GM13976 (cell line): ENCODE results near the gene USP17L29.
"Not testable (repeated sequence)": the region's sequence is repeated elsewhere in the genome, so short reads cannot be mapped to it uniquely, and the experiment has no call there.

ENCODE experiments used
- DNase-seq: peaks from one replicate; pipeline ENCODE4 v3.0.0; 2012; ENCODE audit warnings: low spot score
- CTCF ChIP-seq: IDR thresholded peaks from 2 replicates; pipeline ENCODE4 v1.5.1; 2012; ENCODE audit warnings: borderline replicate concordance, mild to moderate bottlenecking; ENCODE audit not compliant: insufficient read depth; ENCODE audit errors: extremely low read depth, missing control alignments, control extremely low read depth
- in situ Hi-C: fragments of 300-500 bp; cut with MboI; formaldehyde crosslinking; loops from one replicate; pipeline ENCODE4 v1.12.0; 2022; ENCODE audit warnings: low sequenced_read_pairs, mixed read lengths, inconsistent platforms; ENCODE audit not compliant: unreplicated experiment

The USP17L29 gene

GRCh38 chr4:9353338-9353737 lies at the start of gene USP17L29:
Gene USP17L29 (plus strand): TSS chr4:9353638. CDS start chr4:9353638, 0 bp downstream.
- in situ Hi-C loops, result not testable (repeated sequence)

GRCh38 chr4:9324191-9324590 lies 29.2 kb upstream of the USP17L29 start:
- in situ Hi-C loops, result not testable (repeated sequence)

More at GRCh38 chr4:9353338-9353737, at the start of gene USP17L29:
- DNase-seq, result not testable (repeated sequence)

DNA sequence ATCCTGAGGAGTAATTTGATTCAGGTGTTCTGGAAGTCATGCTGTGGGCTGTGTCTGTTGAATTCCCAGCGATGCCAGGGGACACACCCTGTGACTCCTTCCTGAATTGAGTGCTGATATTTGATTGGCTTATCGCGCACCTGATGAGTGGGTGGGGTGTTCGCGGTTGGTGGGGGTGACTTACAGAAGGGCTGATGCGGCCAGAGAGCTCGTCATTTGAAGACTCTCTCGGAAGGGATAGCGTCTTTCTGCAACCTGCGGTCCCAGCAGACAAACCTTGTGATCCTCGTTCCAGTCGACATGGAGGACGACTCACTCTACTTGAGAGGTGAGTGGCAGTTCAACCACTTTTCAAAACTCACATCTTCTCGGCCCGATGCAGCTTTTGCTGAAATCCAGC lies 28.6 kb upstream of the USP17L29 start, which contains the start of gene USP17L24:
TSS of gene USP17L24 (plus strand) at position 301 of the 400 bp plus-strand sequence. CDS start at position 301, 0 bp downstream.
- DNase-seq, in situ Hi-C loops: not testable (repeated sequence)

More at GRCh38 chr4:9324191-9324590, 29.2 kb upstream of the USP17L29 start:
- DNase-seq, result not testable (repeated sequence)

- in situ Hi-C loops, DNase-seq: not testable (repeated sequence)
Observed at GRCh38 chr4:9329611-9330010, 23.8 kb upstream of the USP17L29 start, which contains the start of gene USP17L25. Gene USP17L25 (plus strand): TSS chr4:9329911. CDS start chr4:9329911, 0 bp downstream.

GRCh38 chr4:9334358-9334757 lies 19.1 kb upstream of the USP17L29 start, which contains the start of gene USP17L26:
Gene USP17L26 (plus strand): TSS chr4:9334658. CDS start chr4:9334658, 0 bp downstream.
- DNase-seq, in situ Hi-C loops: not testable (repeated sequence)

DNA sequence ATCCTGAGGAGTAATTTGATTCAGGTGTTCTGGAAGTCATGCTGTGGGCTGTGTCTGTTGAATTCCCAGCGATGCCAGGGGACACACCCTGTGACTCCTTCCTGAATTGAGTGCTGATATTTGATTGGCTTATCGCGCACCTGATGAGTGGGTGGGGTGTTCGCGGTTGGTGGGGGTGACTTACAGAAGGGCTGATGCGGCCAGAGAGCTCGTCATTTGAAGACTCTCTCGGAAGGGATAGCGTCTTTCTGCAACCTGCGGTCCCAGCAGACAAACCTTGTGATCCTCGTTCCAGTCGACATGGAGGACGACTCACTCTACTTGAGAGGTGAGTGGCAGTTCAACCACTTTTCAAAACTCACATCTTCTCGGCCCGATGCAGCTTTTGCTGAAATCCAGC lies 14.3 kb upstream of the USP17L29 start, which contains the start of gene USP17L5:
TSS of gene USP17L5 (plus strand) at position 301 of the 400 bp plus-strand sequence. CDS start at position 301, 0 bp downstream.
- DNase-seq, in situ Hi-C loops: not testable (repeated sequence)

- in situ Hi-C loops, DNase-seq: not testable (repeated sequence)
Observed at GRCh38 chr4:9343848-9344247, 9.6 kb upstream of the USP17L29 start, which contains the start of gene USP17L27. Gene USP17L27 (plus strand): TSS chr4:9344148. CDS start chr4:9344148, 0 bp downstream.

DNA sequence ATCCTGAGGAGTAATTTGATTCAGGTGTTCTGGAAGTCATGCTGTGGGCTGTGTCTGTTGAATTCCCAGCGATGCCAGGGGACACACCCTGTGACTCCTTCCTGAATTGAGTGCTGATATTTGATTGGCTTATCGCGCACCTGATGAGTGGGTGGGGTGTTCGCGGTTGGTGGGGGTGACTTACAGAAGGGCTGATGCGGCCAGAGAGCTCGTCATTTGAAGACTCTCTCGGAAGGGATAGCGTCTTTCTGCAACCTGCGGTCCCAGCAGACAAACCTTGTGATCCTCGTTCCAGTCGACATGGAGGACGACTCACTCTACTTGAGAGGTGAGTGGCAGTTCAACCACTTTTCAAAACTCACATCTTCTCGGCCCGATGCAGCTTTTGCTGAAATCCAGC lies 4.8 kb upstream of the USP17L29 start, which contains the start of gene USP17L28:
TSS of gene USP17L28 (plus strand) at position 301 of the 400 bp plus-strand sequence. CDS start at position 301, 0 bp downstream.
- DNase-seq, in situ Hi-C loops: not testable (repeated sequence)

GRCh38 chr4:9350866-9351265 lies 2.6 kb upstream of the USP17L29 start:
- in situ Hi-C loops, DNase-seq: not testable (repeated sequence)

DNA sequence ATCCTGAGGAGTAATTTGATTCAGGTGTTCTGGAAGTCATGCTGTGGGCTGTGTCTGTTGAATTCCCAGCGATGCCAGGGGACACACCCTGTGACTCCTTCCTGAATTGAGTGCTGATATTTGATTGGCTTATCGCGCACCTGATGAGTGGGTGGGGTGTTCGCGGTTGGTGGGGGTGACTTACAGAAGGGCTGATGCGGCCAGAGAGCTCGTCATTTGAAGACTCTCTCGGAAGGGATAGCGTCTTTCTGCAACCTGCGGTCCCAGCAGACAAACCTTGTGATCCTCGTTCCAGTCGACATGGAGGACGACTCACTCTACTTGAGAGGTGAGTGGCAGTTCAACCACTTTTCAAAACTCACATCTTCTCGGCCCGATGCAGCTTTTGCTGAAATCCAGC lies 9.4 kb downstream of the USP17L29 start, which contains the start of gene USP17L30:
TSS of gene USP17L30 (plus strand) at position 301 of the 400 bp plus-strand sequence. CDS start at position 301, 0 bp downstream.
- DNase-seq, in situ Hi-C loops: not testable (repeated sequence)

- in situ Hi-C loops, result not testable (repeated sequence)
Observed at GRCh38 chr4:9379881-9380280, 26.4 kb downstream of the USP17L29 start.

GRCh38 chr4:9381012-9381534 lies 27.6 kb downstream of the USP17L29 start:
- DNase-seq, result peak; percentile 33
- in situ Hi-C loops, result not testable (repeated sequence)

More at GRCh38 chr4:9379881-9380280, 26.4 kb downstream of the USP17L29 start:
- DNase-seq, result not testable (repeated sequence)

DNA sequence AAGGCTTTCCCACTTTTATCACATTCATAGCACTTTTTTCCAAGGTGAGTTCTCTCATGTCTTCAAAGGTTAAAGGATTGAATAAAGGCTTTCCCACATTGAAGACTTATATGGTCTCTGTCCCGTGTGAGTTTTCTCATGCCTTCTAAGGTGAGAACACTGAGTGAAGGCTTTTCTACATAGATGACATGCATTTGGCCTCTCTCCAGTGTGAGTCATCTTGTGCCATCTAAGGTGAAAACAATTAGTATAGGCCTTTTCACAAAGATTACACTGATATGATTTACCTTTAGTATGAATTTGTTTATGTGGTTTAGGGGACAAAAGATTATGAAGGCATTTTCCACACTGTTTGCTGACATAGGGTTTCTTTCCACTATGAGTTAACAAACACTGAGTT lies 30.7 kb downstream of the USP17L29 start:
- TF ChIP-seq CTCF, result no peak
- DNase-seq, result no peak
- in situ Hi-C loops, result no loop called here

DNA sequence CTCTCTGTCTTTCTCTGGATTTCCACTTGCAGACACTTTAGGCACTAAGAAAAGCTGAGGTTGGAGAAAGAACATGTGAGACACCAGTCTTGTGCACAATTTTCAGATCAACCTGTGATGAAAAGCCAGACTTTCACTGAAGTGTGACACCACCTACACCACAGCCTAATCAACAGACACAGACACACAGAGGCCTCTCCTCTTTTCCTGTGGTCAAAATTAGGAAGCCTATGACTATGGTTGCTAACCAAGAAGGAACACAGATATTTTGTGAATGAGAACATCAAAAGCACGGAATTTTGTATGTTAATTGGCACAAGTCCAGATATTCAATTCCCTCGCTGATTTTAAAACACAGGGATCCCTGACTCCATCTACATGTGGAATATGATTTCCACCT lies 35.6 kb downstream of the USP17L29 start:
- DNase-seq, in situ Hi-C loops: not testable (repeated sequence)
